ENCODE data around the gene TPM3.

DNA sequence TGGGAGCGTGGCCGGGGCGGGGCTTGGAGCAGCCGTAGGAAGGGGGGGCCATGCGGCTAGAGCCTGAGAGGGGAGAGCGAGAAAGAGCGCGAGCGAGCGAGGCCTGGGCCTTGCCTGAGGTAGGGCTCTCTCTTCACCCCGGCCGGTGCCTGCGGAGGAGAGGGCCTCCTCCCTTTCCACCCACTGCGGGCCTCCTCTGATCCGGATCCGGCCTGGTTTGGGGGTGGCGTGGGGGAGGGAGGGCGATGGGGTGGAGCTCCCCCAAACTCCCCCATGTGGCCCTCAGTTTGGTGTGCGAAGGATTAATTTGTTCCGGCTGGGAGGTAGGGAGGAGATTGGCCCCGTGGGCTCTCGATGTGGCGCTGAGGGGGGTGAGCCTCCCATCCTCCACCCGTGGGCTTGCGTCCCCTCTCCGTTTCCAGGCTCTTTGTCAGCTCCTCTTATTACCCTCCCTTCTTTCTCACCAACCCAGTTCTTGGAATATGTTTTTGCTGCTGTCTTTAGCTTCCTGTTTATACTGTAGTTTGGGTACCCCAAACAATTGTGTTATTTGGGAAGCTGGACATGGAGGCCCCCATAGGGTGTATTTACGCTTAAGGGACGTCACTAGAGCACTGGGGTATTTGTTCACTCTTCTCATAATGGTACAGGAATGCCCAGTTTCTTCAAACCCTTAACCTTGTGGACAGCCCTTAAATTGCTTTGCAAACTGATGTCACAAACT is 29.5 kb upstream of the TPM3 start:
- peak; percentile 90 for TF ChIP-seq POLR2AphosphoS5 (IDR thresholded peaks at IDR 0.05; ENCODE audit: low read depth, low read length)
- TF ChIP-seq POLR2A (IDR thresholded peaks at IDR 0.05; ENCODE audit: low read depth, low read length) = peak; percentile 92
- 0 out of 2 replicates have a peak, but pooled peaks have one; percentile 71 for TF ChIP-seq TAF1 (IDR thresholded peaks at IDR 0.05; ENCODE audit: low read depth, low read length)
- TF ChIP-seq SPI1 (IDR thresholded peaks at IDR 0.05; ENCODE audit: low read depth, low read length) = no peak
- TF ChIP-seq POU2F2 (IDR thresholded peaks at IDR 0.05; ENCODE audit: low read depth, low read length) = no peak
